Measurements from ENCODE around the gene AFG1L.
"Not testable (repeated sequence)": the region's sequence is repeated elsewhere in the genome, so short reads cannot be mapped to it uniquely, and the experiment has no call there.

Gene AFG1L

GRCh38 chr6:108321253-108321747, 26.4 kb downstream of the AFG1L start:
- peak overlapping the region; percentile 26 for H3K27ac ChIP-seq
- TF ChIP-seq CTCF (conservative IDR thresholded peaks at IDR 0.05) = no peak

GRCh38 chr6:108322728-108323127, 27.9 kb downstream of the AFG1L start:
- H3K27ac ChIP-seq = peak overlapping the region; percentile 26; the same call in 1 of the 2 replicates
- no peak for TF ChIP-seq CTCF (conservative IDR thresholded peaks at IDR 0.05)

- no peak for TF ChIP-seq CTCF (conservative IDR thresholded peaks at IDR 0.05)
- no peak overlapping the region for H3K27ac ChIP-seq
These were observed 29.0 kb downstream of the AFG1L start for GRCh38 chr6:108323710-108324466.

- not testable (repeated sequence) for H3K27ac ChIP-seq
These were observed 35.4 kb downstream of the AFG1L start for GRCh38 chr6:108330221-108330785.

GRCh38 chr6:108330806-108331205, 36.0 kb downstream of the AFG1L start:
- TF ChIP-seq CTCF (conservative IDR thresholded peaks at IDR 0.05) = no peak
- no peak overlapping the region for H3K27ac ChIP-seq

- no peak overlapping the region for H3K27ac ChIP-seq
- TF ChIP-seq CTCF (conservative IDR thresholded peaks at IDR 0.05) = no peak
These were observed 37.1 kb downstream of the AFG1L start for GRCh38 chr6:108331982-108332381.

GRCh38 chr6:108336971-108337370, 42.1 kb downstream of the AFG1L start:
- no peak overlapping the region for H3K27ac ChIP-seq
- TF ChIP-seq CTCF (conservative IDR thresholded peaks at IDR 0.05) = no peak

- no peak overlapping the region for H3K27ac ChIP-seq
- no peak for TF ChIP-seq CTCF (conservative IDR thresholded peaks at IDR 0.05)
These were observed 42.9 kb downstream of the AFG1L start for GRCh38 chr6:108337721-108338120.
